C4-2B (cell line): ENCODE data around the gene FAM13A.
"Not testable (repeated sequence)": the region's sequence is repeated elsewhere in the genome, so short reads cannot be mapped to it uniquely, and the experiment has no call there.

Experiments
- H3K27ac ChIP-seq: fragments of 450-650 bp; 2 replicates; pipeline ENCODE4 v1.5.1; 2017
- CTCF ChIP-seq: fragments of 450-650 bp; conservative IDR thresholded peaks from 2 replicates; pipeline ENCODE4 v1.5.1; 2017; ENCODE audit warnings: mild to moderate bottlenecking
- ZFX ChIP-seq: fragments of 450-650 bp; IDR thresholded peaks from 2 replicates; pipeline ENCODE4 v1.6.1; 2017

The FAM13A gene

GRCh38 chr4:89077761-89078160, 20.8 kb upstream of the FAM13A start:
- no peak for TF ChIP-seq ZFX
- no peak for TF ChIP-seq CTCF
- H3K27ac ChIP-seq = no peak overlapping the region

GRCh38 chr4:89072921-89073320, 15.9 kb upstream of the FAM13A start:
- TF ChIP-seq ZFX = no peak

GRCh38 chr4:89071311-89071710, 14.3 kb upstream of the FAM13A start:
- no peak overlapping the region for H3K27ac ChIP-seq
- TF ChIP-seq CTCF (no peak), ZFX (no peak)

More at GRCh38 chr4:89072921-89073320, 15.9 kb upstream of the FAM13A start:
- no peak overlapping the region for H3K27ac ChIP-seq

- TF ChIP-seq CTCF (no peak), ZFX (no peak)
- no peak overlapping the region for H3K27ac ChIP-seq
Observed at GRCh38 chr4:89070041-89070440, 13.1 kb upstream of the FAM13A start.

GRCh38 chr4:89069481-89069880, 12.5 kb upstream of the FAM13A start:
- no peak overlapping the region for H3K27ac ChIP-seq
- TF ChIP-seq ZFX (no peak), CTCF (no peak)

- H3K27ac ChIP-seq = no peak overlapping the region
- no peak for TF ChIP-seq ZFX
- no peak for TF ChIP-seq CTCF
Observed at GRCh38 chr4:89067417-89067816, 10.4 kb upstream of the FAM13A start.

GRCh38 chr4:89064848-89065247, 7.9 kb upstream of the FAM13A start:
- TF ChIP-seq ZFX = no peak
- TF ChIP-seq CTCF = no peak
- H3K27ac ChIP-seq = no peak overlapping the region

- H3K27ac ChIP-seq = not testable (repeated sequence)
Observed at GRCh38 chr4:89057844-89058243, 859 bp upstream of the FAM13A start.
